ENCODE results near the gene GPC5. TPM values are rescaled to one million over a fixed set of nuclear protein-coding genes. Genes with fewer than 3 reads are reported as not detected.

The GPC5 gene
- total and polyA plus RNA-seq, 2 of the 13 experiments (the other 11 are each of a cell fraction or from before 2014, with no cell fraction given), result 0.02 to 0.07 TPM

- 0% methylated on average over 4 of the region's 4 CpGs for WGBS (ENCODE audit: low lambda C conversion rate)
- no TSS peak for BruUV-seq (replicated peaks)
- Histone ChIP-seq H4K20me1 (ENCODE audit: insufficient read depth, low read length) (no peaks in the 10 kb centered on the region), H3K9me3 (ENCODE audit: low read length) (no peaks in the 10 kb centered on the region), H3K79me2 (ENCODE audit: insufficient read depth, low read length) (no peaks in the 10 kb centered on the region), H2AFZ (ENCODE audit: low read length) (no peak overlapping the region), H3K9ac (ENCODE audit: insufficient read depth, low read depth, low read length) (no peak overlapping the region), H3K27me3 (ENCODE audit: control insufficient read depth in 1 of 2, insufficient read depth in 2 of 2, low read length in 2 of 2) (no peaks in the 10 kb centered on the region), H3K4me2 (ENCODE audit: low read depth, low read length) (no peak overlapping the region), H3K4me1 (ENCODE audit: insufficient read depth, low read length) (no peaks in the 10 kb centered on the region), H3K36me3 (replicated peaks in 1 of 2; ENCODE audit: control insufficient read depth in 1 of 2, insufficient read depth in 2 of 2, low read length in 2 of 2) (no peaks in the 10 kb centered on the region), H3K27ac (ENCODE audit: extremely low read length, insufficient read depth, low read length) (no peak overlapping the region), H3K4me3 (replicated peaks in 1 of 3; ENCODE audit: insufficient read depth in 1 of 3, low read depth in 2 of 3, low read length in 3 of 3) (no peak overlapping the region)
- in situ Hi-C loops (cut with HindIII; ENCODE audit: extremely low pct_ligation_motif_present, low pct_unique_long_range_greater_than_20kb) (no loop called here), intact Hi-C loops (cut with micrococcal nuclease; ENCODE audit: unreplicated experiment) (no loop called here)
- ATAC-seq (no peak), FAIRE-seq (no peak), DNase-seq (ENCODE audit: low spot score) (no peak)
- POLR2A ChIA-PET, result no interaction called here
- TF ChIP-seq PAF1 (CRISPR knock-in tag; IDR thresholded peaks at IDR 0.05), result no peak
- TF ChIP-seq ZNF180 (CRISPR knock-in tag; IDR thresholded peaks at IDR 0.05; ENCODE audit: borderline replicate concordance, low read depth), result no peak
- TF ChIP-seq ZNF3 (CRISPR knock-in tag; IDR thresholded peaks at IDR 0.05), result no peak
- no peak for TF ChIP-seq NRL (CRISPR knock-in tag; IDR thresholded peaks at IDR 0.05; ENCODE audit: borderline replicate concordance)
- CTCF ChIA-PET (ENCODE audit: low intra/inter-chr PET ratio, low total read pairs), result no interaction called here
Measured at GRCh38 chr13:92626274-92626673, 1227.9 kb downstream of the GPC5 start.

GRCh38 chr13:92640936-92641335 is 1242.5 kb downstream of the GPC5 start:
- no peaks in the 10 kb centered on the region for H3K79me2 ChIP-seq (ENCODE audit: insufficient read depth, low read length)
- in situ Hi-C loops (cut with HindIII; ENCODE audit: extremely low pct_ligation_motif_present, low pct_unique_long_range_greater_than_20kb) (no loop called here), intact Hi-C loops (cut with micrococcal nuclease; ENCODE audit: unreplicated experiment) (no loop called here)
- FAIRE-seq (no peak), DNase-seq (ENCODE audit: low spot score) (no peak), ATAC-seq (no peak)
- H3K4me1 ChIP-seq (ENCODE audit: insufficient read depth, low read length), result no peaks in the 10 kb centered on the region
- CTCF ChIA-PET (ENCODE audit: low intra/inter-chr PET ratio, low total read pairs), result no interaction called here
- H3K9ac ChIP-seq (ENCODE audit: insufficient read depth, low read depth, low read length), result no peak overlapping the region
- H3K4me3 ChIP-seq (replicated peaks in 1 of 3; ENCODE audit: insufficient read depth in 1 of 3, low read depth in 2 of 3, low read length in 3 of 3), result no peak overlapping the region
- no peaks in the 10 kb centered on the region for H3K36me3 ChIP-seq (replicated peaks in 1 of 2; ENCODE audit: control insufficient read depth in 1 of 2, insufficient read depth in 2 of 2, low read length in 2 of 2)
- 3% methylated on average over 5 of the region's 5 CpGs for WGBS (ENCODE audit: low lambda C conversion rate)
- H2AFZ ChIP-seq (ENCODE audit: low read length), result no peak overlapping the region
- TF ChIP-seq ZNF354B (CRISPR knock-in tag; IDR thresholded peaks at IDR 0.05), result no peak
- no peak for TF ChIP-seq TERF1 (CRISPR knock-in tag; IDR thresholded peaks at IDR 0.05)
- TF ChIP-seq ZNF660 (CRISPR knock-in tag; IDR thresholded peaks at IDR 0.05; ENCODE audit: borderline replicate concordance, low read depth), result no peak
- TF ChIP-seq FOXO1 (CRISPR knock-in tag; IDR thresholded peaks at IDR 0.05), result no peak
- TF ChIP-seq SRF (IDR thresholded peaks at IDR 0.05; ENCODE audit: low read depth, low read length), result no peak
- H3K27ac ChIP-seq (ENCODE audit: extremely low read length, insufficient read depth, low read length), result no peak overlapping the region
- POLR2A ChIA-PET, result no interaction called here
- H4K20me1 ChIP-seq (ENCODE audit: insufficient read depth, low read length), result no peaks in the 10 kb centered on the region
- H3K9me3 ChIP-seq (ENCODE audit: low read length), result no peaks in the 10 kb centered on the region
- no TSS peak for BruUV-seq (replicated peaks)
- no peaks in the 10 kb centered on the region for H3K27me3 ChIP-seq (ENCODE audit: control insufficient read depth in 1 of 2, insufficient read depth in 2 of 2, low read length in 2 of 2)
- no peak overlapping the region for H3K4me2 ChIP-seq (ENCODE audit: low read depth, low read length)

Data from HepG2 (cell line).